HG03066 (cell line): ENCODE results near the gene TUBB8.
"Not testable (repeated sequence)": the region's sequence is repeated elsewhere in the genome, so short reads cannot be mapped to it uniquely, and the experiment has no call there.

Experiments used
- ATAC-seq: cut with Tn5 transposase; IDR thresholded peaks from one replicate; pipeline ENCODE4 v1.9.1; 2021; ENCODE audit warnings: low read depth; ENCODE audit not compliant: unreplicated experiment

Gene TUBB8

DNA sequence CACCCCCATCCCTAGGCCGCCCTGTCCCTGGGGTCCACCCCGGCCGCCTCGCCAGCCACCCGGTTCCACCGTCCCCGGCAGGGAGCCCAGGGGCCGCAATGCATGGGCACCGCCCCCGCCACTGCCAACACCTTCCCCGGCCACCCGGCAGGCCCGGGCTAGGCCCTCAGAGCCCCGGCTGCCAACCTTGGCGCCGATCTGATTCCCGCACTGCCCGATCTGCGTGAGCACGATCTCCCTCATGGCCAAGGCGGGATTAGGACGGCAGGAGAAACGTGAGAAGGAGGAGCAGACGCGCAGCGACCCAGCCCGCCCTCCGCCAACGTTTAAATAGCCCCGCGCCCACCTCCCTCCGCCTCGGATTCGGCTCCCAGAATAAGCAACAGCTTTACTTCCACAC, at the start of gene TUBB8:
Gene TUBB8 (minus strand): TSS at position 301 of the 400 bp plus-strand sequence. CDS start 58 bp downstream, at position 243.
- ATAC-seq = no peak

DNA sequence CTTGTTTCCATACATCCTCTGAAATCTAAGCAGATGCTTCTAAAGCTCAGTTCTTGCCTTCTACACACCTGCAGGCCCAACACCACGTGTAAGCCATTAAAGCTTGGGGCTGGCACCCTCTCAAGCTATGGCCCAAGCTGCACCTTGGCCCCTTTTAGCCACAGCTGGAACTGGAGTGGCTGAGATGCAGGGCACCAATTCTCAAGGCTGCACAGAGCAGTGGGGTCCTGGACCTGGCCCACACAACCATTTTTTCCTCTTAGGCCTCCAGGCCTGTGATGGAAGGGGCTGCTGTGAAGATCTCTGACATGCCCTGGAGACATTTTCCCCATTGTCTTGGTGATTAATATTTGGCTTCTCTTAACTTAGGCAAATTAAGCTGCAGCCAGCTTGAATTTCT, 47.4 kb upstream of the TUBB8 start:
- no peak for ATAC-seq

GRCh38 chr10:95356-96115, 46.4 kb upstream of the TUBB8 start:
- ATAC-seq = no peak

DNA sequence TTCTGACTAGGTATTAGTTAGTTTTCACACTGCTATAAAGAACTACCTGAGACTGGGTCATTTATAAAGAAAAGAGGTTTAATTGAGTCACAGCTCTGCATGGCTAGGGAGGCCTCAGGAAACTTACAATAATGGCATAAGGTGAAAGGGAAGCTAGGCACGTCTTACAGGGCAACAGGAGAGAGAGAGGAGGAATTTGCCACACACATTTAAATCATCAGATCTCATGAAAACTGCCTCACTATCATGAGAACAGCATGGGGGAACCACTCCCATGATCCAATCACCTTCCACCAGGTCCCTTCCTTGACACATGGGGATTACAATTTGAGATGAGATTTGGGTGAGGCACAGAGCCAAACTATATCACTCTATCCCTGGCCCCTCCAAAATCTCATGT, 45.5 kb upstream of the TUBB8 start:
- ATAC-seq = no peak

DNA sequence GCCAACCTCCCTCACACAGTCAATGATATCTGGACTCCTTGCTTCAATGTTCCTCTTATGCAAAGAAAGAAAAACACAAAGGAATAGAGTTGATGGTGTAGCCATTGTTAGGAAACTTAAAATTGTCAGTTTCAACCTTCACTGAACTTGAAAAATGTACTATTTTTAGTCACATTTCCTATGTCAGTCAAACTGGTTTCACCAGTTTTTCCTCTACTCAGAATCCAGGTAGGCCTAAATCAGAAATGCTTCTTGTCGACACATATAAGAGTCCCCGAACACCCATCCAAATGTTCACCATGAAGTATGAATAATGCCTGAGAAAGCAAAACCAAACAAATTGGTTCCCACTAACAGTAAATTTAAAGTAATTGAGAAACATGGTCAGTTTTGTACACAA, 43.8 kb upstream of the TUBB8 start:
- ATAC-seq = no peak

GRCh38 chr10:92153-92552, 43.1 kb upstream of the TUBB8 start:
- ATAC-seq = no peak

DNA sequence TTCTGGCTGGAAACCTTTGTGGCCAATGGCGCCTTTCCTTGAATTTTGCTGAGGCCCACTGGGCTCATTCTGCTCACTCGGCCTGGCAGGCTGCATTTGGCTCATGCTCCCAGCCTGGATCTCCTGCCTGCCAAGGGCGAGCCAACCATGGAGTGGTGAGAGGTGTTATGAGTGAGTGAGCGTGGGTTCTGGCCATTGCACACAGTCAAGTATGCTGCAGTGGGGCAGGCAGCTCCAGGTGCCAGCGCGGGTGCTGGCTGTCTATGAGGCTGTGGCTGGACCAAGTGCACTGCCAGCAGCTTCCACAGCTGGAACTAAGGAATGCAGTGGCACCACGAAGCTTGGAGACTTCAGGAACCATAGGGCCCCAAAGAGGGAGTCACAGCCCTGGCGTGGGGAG, 42.2 kb upstream of the TUBB8 start:
- no peak for ATAC-seq

GRCh38 chr10:90161-90560, 41.1 kb upstream of the TUBB8 start:
- no peak for ATAC-seq

- ATAC-seq = no peak
These were observed 40.2 kb upstream of the TUBB8 start for GRCh38 chr10:89248-89647.

DNA sequence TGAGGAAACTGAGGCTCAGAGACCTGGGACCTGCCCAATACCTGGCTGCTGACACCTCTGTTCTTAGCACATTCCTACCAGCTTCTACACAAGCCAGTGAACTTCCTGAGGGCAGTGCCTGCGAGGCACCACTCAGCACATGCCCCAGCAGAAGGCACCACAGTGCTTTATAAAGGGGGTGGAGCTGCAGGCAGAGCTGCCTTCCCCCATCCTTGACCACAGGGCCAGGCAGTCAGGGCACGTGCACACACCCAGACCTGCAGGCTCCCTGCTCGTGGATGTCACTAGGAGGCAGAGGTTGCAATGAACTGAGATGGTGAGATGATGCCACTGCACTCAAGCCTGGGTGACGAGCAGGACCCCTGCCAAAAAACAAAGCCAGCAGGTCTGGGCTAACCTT, 39.2 kb upstream of the TUBB8 start:
- ATAC-seq = no peak

- ATAC-seq = no peak
These were observed 38.3 kb upstream of the TUBB8 start for GRCh38 chr10:87177-88080.

GRCh38 chr10:86031-86430, 36.9 kb upstream of the TUBB8 start:
- ATAC-seq = no peak

- ATAC-seq = no peak
These were observed 35.9 kb upstream of the TUBB8 start for GRCh38 chr10:85044-85443.

GRCh38 chr10:83930-84530, 34.9 kb upstream of the TUBB8 start:
- no peak for ATAC-seq

- no peak for ATAC-seq
These were observed 31.5 kb upstream of the TUBB8 start for GRCh38 chr10:80477-81105.

DNA sequence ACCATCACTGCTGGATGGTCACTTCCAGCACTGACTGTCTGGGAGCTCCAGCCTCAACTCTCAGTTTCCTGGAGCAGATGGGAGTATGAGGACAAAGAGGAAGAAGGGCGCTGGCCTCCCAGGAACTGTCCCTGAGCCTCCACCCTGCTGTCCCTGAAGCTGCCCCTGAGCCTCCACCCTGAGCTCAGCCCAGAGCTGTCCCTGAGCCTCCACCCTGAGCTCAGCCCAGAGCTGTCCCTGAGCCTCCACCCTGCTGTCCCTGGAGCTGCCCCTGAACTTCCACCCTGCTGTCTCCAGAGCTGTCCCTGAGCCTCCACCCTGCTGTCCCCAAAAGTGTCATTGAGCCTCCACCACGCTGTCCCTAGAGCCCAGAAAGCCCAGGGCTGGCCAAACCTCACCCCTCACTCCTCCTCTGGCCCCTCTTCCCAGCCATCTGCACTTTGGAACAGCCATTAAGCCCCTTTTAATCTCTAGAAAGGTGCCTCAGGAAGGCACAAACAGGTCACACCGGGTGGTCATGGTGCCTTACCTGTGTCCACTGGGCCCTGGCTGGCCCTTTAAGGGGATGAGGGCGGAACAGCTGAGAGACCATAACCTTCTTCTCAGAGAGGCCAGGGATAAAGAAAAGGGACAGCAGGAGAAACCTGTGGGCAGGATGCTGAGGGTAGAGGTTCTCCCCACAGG, 30.6 kb upstream of the TUBB8 start:
- ATAC-seq = no peak

DNA sequence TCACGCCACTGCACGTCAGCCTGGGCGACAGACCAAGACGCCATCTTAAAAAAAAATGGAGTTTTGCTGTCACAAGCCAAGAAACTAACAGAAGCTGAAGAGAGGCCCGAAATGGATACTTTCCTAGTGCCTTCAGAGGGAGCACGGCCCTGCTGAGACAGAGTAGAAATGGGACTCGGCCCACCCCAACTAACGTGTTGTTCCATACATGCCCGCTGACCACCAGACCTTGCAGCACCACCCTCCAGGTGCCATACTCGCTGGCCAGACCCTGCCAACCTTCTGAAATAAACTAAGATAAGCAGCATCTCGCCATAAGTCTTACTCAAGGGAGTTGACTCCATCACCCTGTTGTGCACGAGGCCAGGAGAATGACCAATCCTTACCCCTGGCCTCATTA, 29.5 kb upstream of the TUBB8 start:
- no peak for ATAC-seq

- not testable (repeated sequence) for ATAC-seq
These were observed 25.1 kb upstream of the TUBB8 start for GRCh38 chr10:74266-74621.

GRCh38 chr10:73543-74265, 24.6 kb upstream of the TUBB8 start:
- not testable (repeated sequence) for ATAC-seq

GRCh38 chr10:68156-68555, 19.1 kb upstream of the TUBB8 start:
- not testable (repeated sequence) for ATAC-seq
